KMS-11 (cell line): ENCODE results near the gene HOMER3.
"Not testable (repeated sequence)": the region's sequence is repeated elsewhere in the genome, so short reads cannot be mapped to it uniquely, and the experiment has no call there.

Experiments
- H2AFZ ChIP-seq: fragments of 200-600 bp; sonication (generic); 2 replicates; pipeline ENCODE4 v1.6.1; 2016; ENCODE audit warnings: antibody characterized with exemption, mixed run types, low read depth
- H3K27ac ChIP-seq: fragments of 200-600 bp; sonication (generic); 2 replicates; pipeline ENCODE4 v1.6.1; 2016; ENCODE audit warnings: mild to moderate bottlenecking, mixed run types
- H3K27me3 ChIP-seq: fragments of 200-600 bp; sonication (generic); 2 replicates; pipeline ENCODE4 v1.6.1; 2017; ENCODE audit warnings: mild to moderate bottlenecking, low read depth, mixed run types, moderate library complexity; ENCODE audit not compliant: insufficient read depth
- H3K36me3 ChIP-seq: fragments of 200-600 bp; sonication (generic); 2 replicates; pipeline ENCODE4 v1.6.1; 2017; ENCODE audit warnings: mild to moderate bottlenecking, mixed run types; ENCODE audit not compliant: insufficient read depth
- H3K4me1 ChIP-seq: fragments of 200-600 bp; sonication (generic); 2 replicates; pipeline ENCODE4 v1.6.1; 2016; ENCODE audit warnings: mild to moderate bottlenecking, low read depth, mixed run types; ENCODE audit not compliant: poor library complexity, severe bottlenecking
- H3K4me2 ChIP-seq: fragments of 200-600 bp; sonication (generic); 2 replicates; pipeline ENCODE4 v1.7.0; 2016; ENCODE audit warnings: mild to moderate bottlenecking, mixed run types
- H3K4me3 ChIP-seq: fragments of 200-600 bp; sonication (generic); IDR thresholded peaks from 2 replicates; pipeline ENCODE4 v1.6.1; 2017; ENCODE audit warnings: low read depth, low read length, mixed read lengths; ENCODE audit not compliant: insufficient read depth
- H3K79me2 ChIP-seq: fragments of 200-600 bp; sonication (generic); 2 replicates; pipeline ENCODE4 v1.6.1; 2016; ENCODE audit warnings: low read depth, mixed run types; ENCODE audit not compliant: insufficient read depth
- H3K9ac ChIP-seq: fragments of 200-600 bp; sonication (generic); 2 replicates; pipeline ENCODE4 v1.6.1; 2016; ENCODE audit warnings: mild to moderate bottlenecking, mixed run types
- H4K20me1 ChIP-seq: fragments of 200-600 bp; sonication (generic); 2 replicates; pipeline ENCODE4 v1.6.1; 2016; ENCODE audit warnings: mild to moderate bottlenecking, mixed run types; ENCODE audit not compliant: insufficient read depth
- CTCF ChIP-seq: fragments of 200-600 bp; sonication (generic); conservative IDR thresholded peaks from 2 replicates; pipeline ENCODE4 v1.6.1; 2017; ENCODE audit warnings: low read depth, mild to moderate bottlenecking, antibody characterized with exemption, low read length, moderate library complexity, mixed read lengths

Gene HOMER3

GRCh38 chr19:18919086-18919899 is 21.7 kb downstream of the HOMER3 start, which contains the start of the genes COPE and DDX49:
TSS of gene COPE (minus strand) at chr19:18919387. CDS start at chr19:18919348, 39 bp downstream.
TSS of gene DDX49 (plus strand) at chr19:18919715. CDS start at chr19:18919742, 27 bp downstream.
- peak within 1 kb of the TSS; percentile 89 for H3K27ac ChIP-seq
- peak within 1 kb of the TSS; percentile 63 for H2AFZ ChIP-seq
- peaks cover under 1% of the 10 kb centered on the region; the same call in 1 of the 2 replicates for H3K36me3 ChIP-seq
- H3K79me2 ChIP-seq, result peaks cover 69% of the 10 kb centered on the region
- peaks cover 30% of the 10 kb centered on the region for H3K4me1 ChIP-seq
- no peaks in the 10 kb centered on the region for H3K27me3 ChIP-seq
- H4K20me1 ChIP-seq, result no peaks in the 10 kb centered on the region
- H3K4me2 ChIP-seq, result peak within 1 kb of the TSS; percentile 79
- peak within 1 kb of the TSS; percentile 97 for H3K9ac ChIP-seq
- H3K4me3 ChIP-seq, result peak within 1 kb of the TSS; percentile 36
- no peak for TF ChIP-seq CTCF

- not testable (repeated sequence) for H4K20me1 ChIP-seq, H3K27me3 ChIP-seq, H3K4me3 ChIP-seq, H3K27ac ChIP-seq, H3K9ac ChIP-seq, H3K36me3 ChIP-seq, H2AFZ ChIP-seq
- Histone ChIP-seq H3K4me2 (peak overlapping the region; percentile 79), H3K79me2 (peaks cover 79% of the 10 kb centered on the region), H3K4me1 (peaks cover 30% of the 10 kb centered on the region)
These were observed 23.4 kb downstream of the HOMER3 start for GRCh38 chr19:18917593-18917992.

GRCh38 chr19:18915639-18916038 is 25.4 kb downstream of the HOMER3 start:
- no peaks in the 10 kb centered on the region for H3K27me3 ChIP-seq

GRCh38 chr19:18913466-18913865 is 27.6 kb downstream of the HOMER3 start:
- H3K9ac ChIP-seq, result no peak overlapping the region
- H2AFZ ChIP-seq, result no peak overlapping the region
- no peaks in the 10 kb centered on the region for H3K27me3 ChIP-seq
- H4K20me1 ChIP-seq, result no peaks in the 10 kb centered on the region
- no peaks in the 10 kb centered on the region for H3K36me3 ChIP-seq
- peaks cover 50% of the 10 kb centered on the region for H3K79me2 ChIP-seq
- TF ChIP-seq CTCF, result no peak
- H3K4me1 ChIP-seq, result peaks cover 30% of the 10 kb centered on the region
- H3K27ac ChIP-seq, result no peak overlapping the region
- no peak overlapping the region for H3K4me3 ChIP-seq
- no peak overlapping the region for H3K4me2 ChIP-seq

More at GRCh38 chr19:18915639-18916038, 25.4 kb downstream of the HOMER3 start:
- Histone ChIP-seq H3K79me2 (peaks cover 68% of the 10 kb centered on the region), H3K4me1 (peaks cover 30% of the 10 kb centered on the region), H3K36me3 (no peaks in the 10 kb centered on the region), H3K27ac (no peak overlapping the region; the same call in 1 of the 2 replicates), H3K4me3 (no peak overlapping the region), H2AFZ (no peak overlapping the region), H4K20me1 (no peaks in the 10 kb centered on the region), H3K9ac (no peak overlapping the region), H3K4me2 (peak overlapping the region; percentile 5; the same call in 1 of the 2 replicates)
- peak; percentile 65 for TF ChIP-seq CTCF

GRCh38 chr19:18912933-18913332 is 28.1 kb downstream of the HOMER3 start:
- Histone ChIP-seq H3K79me2 (peaks cover 45% of the 10 kb centered on the region), H3K9ac (no peak overlapping the region), H3K4me1 (peaks cover 29% of the 10 kb centered on the region), H3K27me3 (no peaks in the 10 kb centered on the region), H3K36me3 (no peaks in the 10 kb centered on the region), H3K27ac (no peak overlapping the region), H4K20me1 (no peaks in the 10 kb centered on the region), H3K4me3 (no peak overlapping the region), H3K4me2 (no peak overlapping the region), H2AFZ (no peak overlapping the region)
- TF ChIP-seq CTCF, result no peak
